GM23248 (cell line): ENCODE results near the gene DIP2C. TPM values are rescaled to one million over a fixed set of nuclear protein-coding genes. Genes with fewer than 3 reads are reported as not detected.
"Not testable (repeated sequence)": the region's sequence is repeated elsewhere in the genome, so short reads cannot be mapped to it uniquely, and the experiment has no call there.

Experiments used
- DNase-seq: peaks from one replicate; pipeline ENCODE4 v3.0.0-alpha.2; 2015
- H2AFZ ChIP-seq: fragments of 200-600 bp; sonication (generic); 2 replicates; pipeline ENCODE4 v1.6.1; 2016; ENCODE audit warnings: antibody characterized with exemption
- H3F3A ChIP-seq: fragments of 200-600 bp; sonication (generic); 2 replicates; pipeline ENCODE4 v1.6.1; 2016; ENCODE audit warnings: mild to moderate bottlenecking, antibody characterized with exemption, mixed run types; ENCODE audit not compliant: insufficient read depth
- H3K27ac ChIP-seq: fragments of 200-600 bp; sonication (generic); 2 replicates; pipeline ENCODE4 v1.5.1; 2016; ENCODE audit warnings: mild to moderate bottlenecking
- H3K27me3 ChIP-seq: fragments of 200-600 bp; sonication (generic); replicated peaks from 2 replicates; pipeline ENCODE4 v1.6.1; 2016; ENCODE audit warnings: mild to moderate bottlenecking; ENCODE audit not compliant: insufficient read depth
- H3K36me3 ChIP-seq: fragments of 200-600 bp; sonication (generic); 2 replicates; pipeline ENCODE4 v1.6.1; 2016; ENCODE audit warnings: low read depth, mild to moderate bottlenecking
- H3K4me1 ChIP-seq: fragments of 200-600 bp; sonication (generic); 2 replicates; pipeline ENCODE4 v1.6.1; 2016; ENCODE audit warnings: mild to moderate bottlenecking; ENCODE audit not compliant: insufficient read depth
- H3K4me2 ChIP-seq: fragments of 200-600 bp; sonication (generic); one replicate; pipeline ENCODE4 v1.6.1; 2016; ENCODE audit warnings: mild to moderate bottlenecking; ENCODE audit not compliant: unreplicated experiment
- H3K4me3 ChIP-seq: fragments of 200-600 bp; sonication (generic); 2 replicates; pipeline ENCODE4 v1.5.1; 2016; ENCODE audit warnings: mild to moderate bottlenecking
- H3K79me2 ChIP-seq: fragments of 200-600 bp; sonication (generic); 2 replicates; pipeline ENCODE4 v1.6.1; 2016; ENCODE audit warnings: mild to moderate bottlenecking; ENCODE audit not compliant: insufficient read depth
- H3K9ac ChIP-seq: fragments of 200-600 bp; sonication (generic); 2 replicates; pipeline ENCODE4 v1.6.1; 2016; ENCODE audit warnings: mild to moderate bottlenecking
- H3K9me2 ChIP-seq: fragments of 200-600 bp; sonication (generic); 2 replicates; pipeline ENCODE4 v1.6.1; 2016; ENCODE audit warnings: mixed run types, mild to moderate bottlenecking, moderate library complexity; ENCODE audit not compliant: insufficient read depth
- H3K9me3 ChIP-seq: fragments of 200-600 bp; sonication (generic); one replicate; pipeline ENCODE4 v1.6.1; 2017; ENCODE audit warnings: low read depth
- H4K20me1 ChIP-seq: fragments of 200-600 bp; sonication (generic); 2 replicates; pipeline ENCODE4 v1.6.0; 2016; ENCODE audit not compliant: insufficient read depth
- EZH2 ChIP-seq: fragments of 200-600 bp; sonication (generic); IDR thresholded peaks from 2 replicates; pipeline ENCODE4 v1.6.1; 2018; ENCODE audit warnings: antibody characterized with exemption, mild to moderate bottlenecking; ENCODE audit not compliant: insufficient read depth, poor library complexity, severe bottlenecking
- EZH2phosphoT487 ChIP-seq: fragments of 200-600 bp; sonication (generic); IDR thresholded peaks from 2 replicates; pipeline ENCODE4 v1.6.1; 2018; ENCODE audit warnings: antibody characterized with exemption, moderate library complexity, mild to moderate bottlenecking, low read depth; ENCODE audit not compliant: insufficient read depth
- WGBS, 2 experiments: methylation state at CpG; one replicate each; pipeline ENCODE4 v1.1.6; 2015 to 2017; ENCODE audit warnings: low lambda C conversion rate in 2 of 2, low coverage in 1 of 2; ENCODE audit errors: missing lambda C conversion rate in 2 of 2; 5-methylcytosine and 5-hydroxymethylcytosine counted together
- in situ Hi-C: fragments of 300-500 bp; cut with MboI; formaldehyde crosslinking; loops from 2 replicates; pipeline ENCODE4 v1.15.0; 2020
- polyA plus RNA-seq: library from polyadenylated mRNA; unstranded; fragments of >200 nt; fragmentation: Nextera tagmentation; extraction: Ambion mirVana; gene quantifications from 2 replicates; pipeline ENCODE4 v1.2.1, GENCODE V29; 2016
- total RNA-seq: library from RNA; depleted of rRNA; stranded (reverse); fragments of >200 nt; shearing (Covaris generic); gene quantifications from 2 replicates; pipeline ENCODE4 v1.2.3, GENCODE V29; 2014

The DIP2C gene
- total and polyA plus RNA-seq, 2 experiments from 2014 or later, result 12.0 to 13.1 TPM

DNA sequence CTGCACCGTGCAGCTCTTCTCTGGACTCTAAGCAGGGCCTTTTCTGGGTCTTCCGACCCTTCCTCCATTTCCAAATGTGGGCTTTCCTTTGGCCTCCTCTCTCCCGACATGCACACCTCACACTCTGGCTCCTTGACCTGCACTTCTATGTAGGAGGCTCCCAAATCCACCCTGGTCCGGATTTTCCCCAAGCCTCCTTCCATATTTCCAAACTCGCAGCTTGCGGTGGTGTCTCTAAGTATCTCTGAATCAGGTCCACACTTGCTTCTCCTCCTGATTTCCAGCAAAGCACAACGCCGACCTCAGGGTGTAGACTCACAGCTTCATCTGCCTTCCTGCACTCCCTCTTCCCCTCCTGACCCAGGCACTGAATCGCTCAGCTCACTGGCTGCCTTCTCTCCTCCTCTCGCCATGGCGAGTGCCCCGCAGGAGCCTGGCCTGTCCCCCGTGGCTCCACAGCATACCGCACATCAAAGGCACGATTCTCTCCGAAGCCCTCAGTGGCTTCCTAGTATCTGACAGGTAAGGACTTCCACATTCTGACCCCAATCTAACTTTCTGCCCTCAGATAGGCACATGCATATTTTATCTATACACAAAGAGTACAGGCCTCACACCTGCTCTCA is 27.8 kb downstream of the DIP2C start:
- Histone ChIP-seq H3F3A (peaks cover 18% of the 10 kb centered on the region), H4K20me1 (peaks cover 7% of the 10 kb centered on the region; the same call in 1 of the 2 replicates), H3K9me2 (no peaks in the 10 kb centered on the region), H3K9me3 (no peaks in the 10 kb centered on the region), H3K4me3 (no peak overlapping the region), H3K4me1 (peaks cover 17% of the 10 kb centered on the region), H3K4me2 (no peak overlapping the region), H2AFZ (no peak overlapping the region), H3K36me3 (no peaks in the 10 kb centered on the region), H3K27me3 (no peaks in the 10 kb centered on the region), H3K27ac (no peak overlapping the region), H3K9ac (no peak overlapping the region), H3K79me2 (peaks cover 89% of the 10 kb centered on the region)
- 89% methylated on average over 16 of the region's 16 CpGs for WGBS, 2 experiments
- in situ Hi-C loops, result no loop called here
- TF ChIP-seq EZH2, result no peak
- no peak for TF ChIP-seq EZH2phosphoT487
- DNase-seq, result no peak

- peaks cover 18% of the 10 kb centered on the region for H3F3A ChIP-seq
- no peak overlapping the region for H3K27ac ChIP-seq
- no peak overlapping the region for H2AFZ ChIP-seq
- no peak overlapping the region for H3K9ac ChIP-seq
- H3K9me2 ChIP-seq, result no peaks in the 10 kb centered on the region
- no peak overlapping the region for H3K4me3 ChIP-seq
- no peaks in the 10 kb centered on the region for H3K27me3 ChIP-seq
- H3K36me3 ChIP-seq, result no peaks in the 10 kb centered on the region
- WGBS, 2 experiments, result 84 to 86% methylated on average over 14 of the region's 14 CpGs
- H3K9me3 ChIP-seq, result no peaks in the 10 kb centered on the region
- H4K20me1 ChIP-seq, result peaks cover 7% of the 10 kb centered on the region; the same call in 1 of the 2 replicates
- no peak overlapping the region for H3K4me2 ChIP-seq
- no peak for DNase-seq
- no peak for TF ChIP-seq EZH2phosphoT487
- no peak for TF ChIP-seq EZH2
- H3K79me2 ChIP-seq, result peaks cover 89% of the 10 kb centered on the region
- H3K4me1 ChIP-seq, result peaks cover 17% of the 10 kb centered on the region
- in situ Hi-C loops, result no loop called here
Measured at GRCh38 chr10:660970-661596, 28.4 kb downstream of the DIP2C start.

DNA sequence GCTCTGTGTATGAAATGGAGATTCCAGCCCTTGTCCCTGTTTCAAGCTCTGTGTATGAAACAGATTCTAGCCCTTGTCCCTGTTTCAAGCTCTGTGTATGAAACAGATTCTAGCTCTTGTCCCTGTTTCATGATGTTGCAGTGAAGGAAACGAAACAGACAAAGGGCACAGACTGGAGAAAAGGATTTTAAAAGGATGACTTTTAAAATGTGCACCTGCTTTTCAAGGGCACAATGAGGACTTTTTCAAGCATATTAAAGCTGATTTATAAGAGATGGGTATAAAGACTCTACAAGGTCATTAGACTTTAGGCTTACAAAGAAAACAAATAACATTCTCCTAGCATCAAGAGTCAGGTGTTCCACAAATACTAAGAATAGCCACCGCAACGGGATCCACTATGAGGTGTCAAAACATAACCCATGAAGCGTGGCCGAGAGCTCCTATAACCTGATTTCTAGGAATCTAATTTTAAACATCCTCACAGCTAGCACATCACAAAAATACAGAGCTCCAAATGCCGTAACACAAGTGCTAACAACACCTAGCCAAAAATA is 29.0 kb downstream of the DIP2C start:
- Histone ChIP-seq H2AFZ (peak overlapping the region; percentile 51; the same call in 1 of the 2 replicates), H3K9me3 (no peaks in the 10 kb centered on the region), H3K9me2 (no peaks in the 10 kb centered on the region), H3K27me3 (no peaks in the 10 kb centered on the region), H3K9ac (peak overlapping the region; percentile 83), H3K4me1 (peaks cover 17% of the 10 kb centered on the region), H3K79me2 (peaks cover 89% of the 10 kb centered on the region), H4K20me1 (peaks cover 7% of the 10 kb centered on the region; the same call in 1 of the 2 replicates), H3K27ac (peak overlapping the region; percentile 87), H3K36me3 (no peaks in the 10 kb centered on the region), H3F3A (peaks cover 18% of the 10 kb centered on the region), H3K4me2 (peak overlapping the region; percentile 82), H3K4me3 (no peak overlapping the region)
- in situ Hi-C loops, result no loop called here
- TF ChIP-seq EZH2phosphoT487 (no peak), EZH2 (no peak)
- 91 to 95% methylated on average over 6 of the region's 6 CpGs for WGBS, 2 experiments
- DNase-seq, result no peak

GRCh38 chr10:659688-660141 is 29.8 kb downstream of the DIP2C start:
- Histone ChIP-seq H3K9me3 (no peaks in the 10 kb centered on the region), H2AFZ (peak overlapping the region; percentile 51), H3F3A (peaks cover 18% of the 10 kb centered on the region), H4K20me1 (peaks cover 7% of the 10 kb centered on the region; the same call in 1 of the 2 replicates), H3K4me2 (peak overlapping the region; percentile 82), H3K4me3 (peak overlapping the region; percentile 58), H3K4me1 (peaks cover 17% of the 10 kb centered on the region), H3K36me3 (no peaks in the 10 kb centered on the region), H3K27me3 (no peaks in the 10 kb centered on the region), H3K9ac (peak overlapping the region; percentile 83), H3K79me2 (peaks cover 89% of the 10 kb centered on the region), H3K27ac (peak overlapping the region; percentile 87), H3K9me2 (no peaks in the 10 kb centered on the region)
- 3 to 5% methylated on average over 9 of the region's 9 CpGs for WGBS, 2 experiments
- DNase-seq, result peak; percentile 88
- in situ Hi-C loops, result no loop called here
- TF ChIP-seq EZH2phosphoT487 (no peak), EZH2 (no peak)

DNA sequence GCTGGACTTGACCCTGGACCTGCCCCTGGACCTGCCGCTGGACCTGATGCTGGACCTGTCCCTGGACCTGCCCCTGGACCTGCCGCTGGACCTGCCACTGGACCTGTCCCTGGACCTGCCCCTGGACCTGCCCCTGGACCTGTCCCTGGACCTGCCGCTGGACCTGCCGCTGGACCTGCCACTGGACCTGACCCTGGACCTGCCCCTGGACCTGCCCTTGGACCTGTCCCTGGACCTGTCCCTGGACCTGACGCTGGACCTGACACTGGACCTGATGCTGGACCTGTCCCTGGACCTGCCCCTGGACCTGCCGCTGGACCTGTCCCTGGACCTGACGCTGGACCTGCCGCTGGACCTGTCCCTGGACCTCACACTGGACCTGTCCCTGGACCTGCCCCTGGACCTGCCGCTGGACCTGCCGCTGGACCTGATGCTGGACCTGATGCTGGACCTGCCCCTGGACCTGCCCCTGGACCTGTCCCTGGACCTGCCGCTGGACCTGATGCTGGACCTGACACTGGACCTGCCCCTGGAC is 31.6 kb downstream of the DIP2C start:
- peaks cover 18% of the 10 kb centered on the region for H3F3A ChIP-seq
- H3K36me3 ChIP-seq, H4K20me1 ChIP-seq, H2AFZ ChIP-seq, in situ Hi-C loops, H3K9ac ChIP-seq, H3K4me2 ChIP-seq, DNase-seq, H3K9me2 ChIP-seq, H3K4me3 ChIP-seq, H3K9me3 ChIP-seq, H3K27me3 ChIP-seq, H3K27ac ChIP-seq: not testable (repeated sequence)
- H3K79me2 ChIP-seq, result peaks cover 89% of the 10 kb centered on the region
- WGBS, 2 experiments, result 96 to 98% methylated on average over 7 to 9 of the region's 11 CpGs
- peaks cover 17% of the 10 kb centered on the region for H3K4me1 ChIP-seq
